Measurements from ENCODE around the gene BRME1.

The BRME1 gene

DNA sequence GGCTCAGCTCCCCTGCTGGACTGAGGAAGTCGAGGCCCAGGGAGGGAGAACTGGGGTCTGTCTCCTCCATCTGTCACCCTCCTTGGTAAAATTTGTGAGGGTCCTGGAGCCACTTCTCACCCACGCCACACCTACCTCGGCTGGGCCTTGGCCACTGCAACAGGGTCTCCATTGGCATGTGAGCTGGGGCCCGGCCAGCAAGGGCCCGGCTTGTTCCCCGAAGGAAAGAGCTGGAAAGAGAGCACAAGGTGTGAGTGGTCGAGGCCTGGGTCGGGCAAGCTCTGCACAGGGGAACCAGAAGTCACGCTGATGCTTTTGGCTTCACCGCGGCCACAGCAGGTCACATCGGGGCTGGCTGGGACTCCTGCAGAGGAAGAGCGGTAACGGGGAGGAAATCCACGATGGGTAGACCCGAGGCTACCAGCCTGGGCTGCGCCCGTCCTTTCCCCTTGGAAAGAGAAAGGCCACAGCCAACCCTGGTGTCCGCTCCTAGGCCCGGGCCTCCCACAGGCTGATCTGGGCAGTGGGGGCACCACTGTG, 20.0 kb downstream of the BRME1 start:
- in situ Hi-C loops (cut with MboI; ENCODE audit: low sequenced_read_pairs, unreplicated experiment): no loop called here
- peak; percentile 17 for DNase-seq (ENCODE audit: low spot score)
- TF ChIP-seq, protein P1, sequence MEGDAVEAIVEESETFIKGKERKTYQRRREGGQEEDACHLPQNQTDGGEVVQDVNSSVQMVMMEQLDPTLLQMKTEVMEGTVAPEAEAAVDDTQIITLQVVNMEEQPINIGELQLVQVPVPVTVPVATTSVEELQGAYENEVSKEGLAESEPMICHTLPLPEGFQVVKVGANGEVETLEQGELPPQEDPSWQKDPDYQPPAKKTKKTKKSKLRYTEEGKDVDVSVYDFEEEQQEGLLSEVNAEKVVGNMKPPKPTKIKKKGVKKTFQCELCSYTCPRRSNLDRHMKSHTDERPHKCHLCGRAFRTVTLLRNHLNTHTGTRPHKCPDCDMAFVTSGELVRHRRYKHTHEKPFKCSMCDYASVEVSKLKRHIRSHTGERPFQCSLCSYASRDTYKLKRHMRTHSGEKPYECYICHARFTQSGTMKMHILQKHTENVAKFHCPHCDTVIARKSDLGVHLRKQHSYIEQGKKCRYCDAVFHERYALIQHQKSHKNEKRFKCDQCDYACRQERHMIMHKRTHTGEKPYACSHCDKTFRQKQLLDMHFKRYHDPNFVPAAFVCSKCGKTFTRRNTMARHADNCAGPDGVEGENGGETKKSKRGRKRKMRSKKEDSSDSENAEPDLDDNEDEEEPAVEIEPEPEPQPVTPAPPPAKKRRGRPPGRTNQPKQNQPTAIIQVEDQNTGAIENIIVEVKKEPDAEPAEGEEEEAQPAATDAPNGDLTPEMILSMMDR (IDR thresholded peaks at IDR 0.05; ENCODE audit: borderline replicate concordance, control extremely low read depth, extremely low read depth, insufficient read depth, missing control alignments): no peak

- in situ Hi-C loops (cut with MboI; ENCODE audit: low sequenced_read_pairs, unreplicated experiment): loop anchor here (5.0 kb wide), 1 partner anchor 187 kb away; the partner anchor contains the start of gene MISP3
- DNase-seq (ENCODE audit: low spot score): peak; percentile 25
- TF ChIP-seq, protein P1 (IDR thresholded peaks at IDR 0.05; ENCODE audit: borderline replicate concordance, control extremely low read depth, extremely low read depth, insufficient read depth, missing control alignments): no peak
Observed at GRCh38 chr19:13884726-13885591, 21.0 kb downstream of the BRME1 start.

GRCh38 chr19:13883516-13884064, 22.3 kb downstream of the BRME1 start:
- TF ChIP-seq, protein P1 (IDR thresholded peaks at IDR 0.05; ENCODE audit: borderline replicate concordance, control extremely low read depth, extremely low read depth, insufficient read depth, missing control alignments): no peak
- peak; percentile 21 for DNase-seq (ENCODE audit: low spot score)
- in situ Hi-C loops (cut with MboI; ENCODE audit: low sequenced_read_pairs, unreplicated experiment): loop anchor here (5.0 kb wide), 1 partner anchor 189 kb away; the partner anchor contains the start of gene MISP3

- TF ChIP-seq, protein P1 (IDR thresholded peaks at IDR 0.05; ENCODE audit: borderline replicate concordance, control extremely low read depth, extremely low read depth, insufficient read depth, missing control alignments): no peak
- peak; percentile 30 for DNase-seq (ENCODE audit: low spot score)
- in situ Hi-C loops (cut with MboI; ENCODE audit: low sequenced_read_pairs, unreplicated experiment): loop anchor here (5.0 kb wide), 1 partner anchor 189 kb away; the partner anchor contains the start of gene MISP3
Observed at GRCh38 chr19:13882836-13883235, 23.1 kb downstream of the BRME1 start.

DNA sequence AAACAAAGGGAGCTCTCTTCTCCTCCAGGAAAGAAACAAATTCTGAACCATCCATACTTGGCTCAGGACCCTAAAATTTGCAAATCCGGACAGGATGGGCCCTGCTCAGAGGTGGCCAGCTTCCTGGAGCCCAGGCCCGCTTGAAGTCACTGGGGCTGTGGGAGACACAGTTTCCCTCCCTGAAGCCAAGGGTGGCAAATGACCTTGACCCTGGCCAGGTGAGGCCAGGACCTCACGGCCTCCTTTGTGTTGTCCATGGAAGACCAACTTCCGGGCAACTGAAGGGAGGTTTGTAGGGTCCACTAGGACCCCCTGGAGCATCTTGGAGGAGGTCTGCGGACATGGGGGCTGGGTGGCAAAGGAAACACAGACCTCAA, 23.5 kb downstream of the BRME1 start:
- DNase-seq (ENCODE audit: low spot score): peak; percentile 32
- in situ Hi-C loops (cut with MboI; ENCODE audit: low sequenced_read_pairs, unreplicated experiment): loop anchor here (5.0 kb wide), 1 partner anchor 190 kb away; the partner anchor contains the start of gene MISP3
- TF ChIP-seq, protein P1 (IDR thresholded peaks at IDR 0.05; ENCODE audit: borderline replicate concordance, control extremely low read depth, extremely low read depth, insufficient read depth, missing control alignments): no peak

- TF ChIP-seq, protein P1 (IDR thresholded peaks at IDR 0.05; ENCODE audit: borderline replicate concordance, control extremely low read depth, extremely low read depth, insufficient read depth, missing control alignments): no peak
- DNase-seq (ENCODE audit: low spot score): peak; percentile 50
- in situ Hi-C loops (cut with MboI; ENCODE audit: low sequenced_read_pairs, unreplicated experiment): loop anchor here (5.0 kb wide), 1 partner anchor 190 kb away; the partner anchor contains the start of gene MISP3
Observed at GRCh38 chr19:13881692-13882418, 24.1 kb downstream of the BRME1 start.
